Glomerular visceral epithelial cell (primary cell): ENCODE data around the gene THSD7B.

Source experiments
- DNase-seq: peaks from one replicate; pipeline ENCODE4 v3.0.0-alpha.2; 2016; ENCODE audit errors: extremely low spot score

Gene THSD7B

GRCh38 chr2:137154946-137155345 lies 389.6 kb downstream of the THSD7B start:
- no peak for DNase-seq

- peak; percentile 60 for DNase-seq
Measured at GRCh38 chr2:137155356-137156104, 390.2 kb downstream of the THSD7B start.

- no peak for DNase-seq
Measured at GRCh38 chr2:137156221-137156844, 391.0 kb downstream of the THSD7B start.

GRCh38 chr2:137157851-137158250 lies 392.5 kb downstream of the THSD7B start:
- DNase-seq = no peak

- no peak for DNase-seq
Measured at GRCh38 chr2:137161250-137161649, 395.9 kb downstream of the THSD7B start.

GRCh38 chr2:137165968-137166367 lies 400.6 kb downstream of the THSD7B start:
- DNase-seq = no peak

- no peak for DNase-seq
Measured at GRCh38 chr2:137167651-137168050, 402.3 kb downstream of the THSD7B start.

- no peak for DNase-seq
Measured at GRCh38 chr2:137168552-137168951, 403.2 kb downstream of the THSD7B start.

- peak; percentile 95 for DNase-seq
Measured at GRCh38 chr2:137172162-137172561, 406.8 kb downstream of the THSD7B start.

GRCh38 chr2:137173463-137173862 lies 408.1 kb downstream of the THSD7B start:
- peak; percentile 92 for DNase-seq

- no peak for DNase-seq
Measured at GRCh38 chr2:137175246-137175645, 409.9 kb downstream of the THSD7B start.

GRCh38 chr2:137178951-137179377 lies 413.6 kb downstream of the THSD7B start:
- DNase-seq = peak; percentile 43

GRCh38 chr2:137179542-137179941 lies 414.2 kb downstream of the THSD7B start:
- DNase-seq = no peak

GRCh38 chr2:137180012-137180411 lies 414.7 kb downstream of the THSD7B start:
- no peak for DNase-seq

GRCh38 chr2:137181370-137181769 lies 416.0 kb downstream of the THSD7B start:
- no peak for DNase-seq

- DNase-seq = no peak
Measured at GRCh38 chr2:137182071-137182470, 416.7 kb downstream of the THSD7B start.

GRCh38 chr2:137183206-137183898 lies 418.0 kb downstream of the THSD7B start:
- no peak for DNase-seq

GRCh38 chr2:137185378-137186078 lies 420.2 kb downstream of the THSD7B start:
- no peak for DNase-seq

GRCh38 chr2:137187216-137187615 lies 421.9 kb downstream of the THSD7B start:
- no peak for DNase-seq

- DNase-seq = no peak
Measured at GRCh38 chr2:137190411-137191195, 425.3 kb downstream of the THSD7B start.
